Mesendoderm (in vitro differentiated cells): ENCODE data around the gene TMEM171.

Experiments
- DNase-seq: peaks from one replicate; pipeline ENCODE4 v3.0.0; 2013
- H2AK5ac ChIP-seq: 2 replicates; pipeline ENCODE4 v1.6.1; 2013; ENCODE audit warnings: low read length, inconsistent platforms
- H2BK120ac ChIP-seq: 2 replicates; pipeline ENCODE4 v1.6.1; 2013; ENCODE audit warnings: low read depth, mild to moderate bottlenecking, low read length, moderate library complexity, mixed read lengths
- H2BK15ac ChIP-seq: replicated peaks from 2 replicates; pipeline ENCODE4 v1.6.1; 2013; ENCODE audit warnings: low read depth, mild to moderate bottlenecking, moderate library complexity
- H2BK5ac ChIP-seq: 2 replicates; pipeline ENCODE4 v1.6.1; 2013; ENCODE audit warnings: low read length, inconsistent platforms
- H3K18ac ChIP-seq: 2 replicates; pipeline ENCODE4 v1.6.1; 2013; ENCODE audit warnings: mild to moderate bottlenecking, low read length, mixed read lengths
- H3K23ac ChIP-seq: one replicate; pipeline ENCODE4 v1.6.1; 2013; ENCODE audit warnings: low read length
- H3K27ac ChIP-seq: 2 replicates; pipeline ENCODE4 v1.5.1; 2013; ENCODE audit warnings: low read depth, mild to moderate bottlenecking, inconsistent platforms, low read length, moderate library complexity
- H3K27me3 ChIP-seq: 2 replicates; pipeline ENCODE4 v1.6.1; 2013; ENCODE audit warnings: low read length, control low read depth, mild to moderate bottlenecking, inconsistent platforms; ENCODE audit not compliant: insufficient read depth, poor library complexity
- H3K36me3 ChIP-seq: 2 replicates; pipeline ENCODE4 v1.6.1; 2013; ENCODE audit warnings: low read length, inconsistent platforms; ENCODE audit not compliant: control insufficient read depth, insufficient read depth
- H3K4ac ChIP-seq: one replicate; pipeline ENCODE4 v1.6.1; 2013; ENCODE audit warnings: low read depth, mild to moderate bottlenecking, low read length, moderate library complexity
- H3K4me1 ChIP-seq: 2 replicates; pipeline ENCODE4 v1.6.1; 2013; ENCODE audit warnings: low read depth, low read length, inconsistent platforms; ENCODE audit not compliant: control insufficient read depth
- H3K4me2 ChIP-seq: 2 replicates; pipeline ENCODE4 v1.6.1; 2013; ENCODE audit warnings: low read length
- H3K4me3 ChIP-seq: 2 replicates; pipeline ENCODE4 v1.5.1; 2013; ENCODE audit warnings: mild to moderate bottlenecking, low read length
- H3K56ac ChIP-seq: one replicate; pipeline ENCODE4 v1.6.1; 2013; ENCODE audit warnings: low read length
- H3K79me1 ChIP-seq: 2 replicates; pipeline ENCODE4 v1.6.1; 2013; ENCODE audit warnings: low read length, inconsistent platforms
- H3K79me2 ChIP-seq: 2 replicates; pipeline ENCODE4 v1.6.1; 2013; ENCODE audit warnings: mild to moderate bottlenecking, low read length; ENCODE audit not compliant: control insufficient read depth, insufficient read depth
- H3K9ac ChIP-seq: 2 replicates; pipeline ENCODE4 v1.6.1; 2013; ENCODE audit warnings: low read length, inconsistent platforms
- H4K5ac ChIP-seq: one replicate; pipeline ENCODE4 v1.6.1; 2013; ENCODE audit warnings: low read length
- H4K8ac ChIP-seq: one replicate; pipeline ENCODE4 v1.6.1; 2013; ENCODE audit warnings: low read depth, mild to moderate bottlenecking, control low read depth, low read length, moderate library complexity
- WGBS: extraction: QIAGEN DNeasy Blood & Tissue Kit; methylation state at CpG from one replicate; pipeline ENCODE4 v1.1.7; 2013; ENCODE audit warnings: low lambda C conversion rate, missing lambda C conversion rate; ENCODE audit not compliant: insufficient coverage; ENCODE audit errors: extremely low coverage; 5-methylcytosine and 5-hydroxymethylcytosine counted together

The TMEM171 gene

DNA sequence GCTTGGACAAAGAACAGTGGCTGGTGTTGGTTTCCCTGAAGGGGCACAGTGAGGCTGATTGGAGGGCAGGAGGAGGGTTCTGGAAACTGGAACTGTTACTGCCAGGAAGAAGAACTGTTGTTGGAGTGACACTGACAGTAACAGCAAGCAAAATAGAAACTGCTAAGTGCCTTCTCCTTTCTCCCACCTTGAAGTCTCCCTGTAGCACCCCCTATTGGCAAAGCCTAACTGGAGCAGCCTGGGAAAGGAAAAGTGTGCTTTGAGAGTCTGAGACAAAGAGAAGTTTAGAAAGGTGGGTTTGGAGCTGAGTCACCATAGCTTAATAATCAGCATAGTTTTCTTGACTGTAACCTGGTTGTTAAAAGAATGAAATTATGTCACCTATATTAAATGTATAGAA lies 50.1 kb downstream of the TMEM171 start:
- H3K4me2 ChIP-seq: no peak overlapping the region
- H3K23ac ChIP-seq: no peak overlapping the region
- H3K4me1 ChIP-seq: peaks cover 4% of the 10 kb centered on the region
- H3K4ac ChIP-seq: no peak overlapping the region
- no peak overlapping the region for H3K18ac ChIP-seq
- no peak overlapping the region for H3K56ac ChIP-seq
- H3K79me2 ChIP-seq: no peaks in the 10 kb centered on the region
- no peak overlapping the region for H3K27ac ChIP-seq
- H3K36me3 ChIP-seq: no peaks in the 10 kb centered on the region
- no peaks in the 10 kb centered on the region for H3K27me3 ChIP-seq
- H2BK15ac ChIP-seq: no peak overlapping the region
- H4K5ac ChIP-seq: no peak overlapping the region
- H2BK5ac ChIP-seq: no peak overlapping the region
- peak; percentile 84 for DNase-seq
- no peak overlapping the region for H2BK120ac ChIP-seq
- H3K4me3 ChIP-seq: no peak overlapping the region
- no peak overlapping the region for H3K9ac ChIP-seq
- no peaks in the 10 kb centered on the region for H3K79me1 ChIP-seq
- H4K8ac ChIP-seq: no peak overlapping the region
- no peak overlapping the region for H2AK5ac ChIP-seq

DNA sequence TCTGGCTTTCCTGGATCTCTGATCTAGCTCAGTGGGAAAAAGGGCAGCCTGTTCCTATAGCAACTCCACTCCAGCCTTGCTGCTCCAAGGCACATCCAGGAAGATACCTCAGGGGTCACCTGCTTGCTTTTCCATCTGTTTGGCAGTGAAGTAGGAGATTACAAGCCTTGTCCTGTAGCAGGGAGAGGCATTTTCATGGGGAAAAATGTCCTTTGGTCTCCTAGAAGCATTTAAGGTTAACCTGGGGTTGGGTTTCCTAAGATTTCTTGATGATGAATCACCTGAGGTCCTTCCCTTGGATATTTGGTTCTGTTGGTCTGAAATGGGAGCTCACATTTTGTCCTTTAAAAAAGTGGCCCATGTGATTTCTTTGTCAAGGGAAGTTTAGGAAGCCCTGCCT lies 51.1 kb downstream of the TMEM171 start:
- H2BK5ac ChIP-seq: no peak overlapping the region
- no peak overlapping the region for H3K23ac ChIP-seq
- no peak overlapping the region for H3K18ac ChIP-seq
- peak; percentile 8 for DNase-seq
- no peaks in the 10 kb centered on the region for H3K36me3 ChIP-seq
- no peak overlapping the region for H3K9ac ChIP-seq
- H2BK120ac ChIP-seq: no peak overlapping the region
- no peaks in the 10 kb centered on the region for H3K27me3 ChIP-seq
- no peak overlapping the region for H3K4ac ChIP-seq
- H3K27ac ChIP-seq: no peak overlapping the region
- H3K4me1 ChIP-seq: peaks cover 4% of the 10 kb centered on the region
- no peak overlapping the region for H4K8ac ChIP-seq
- no peak overlapping the region for H3K4me3 ChIP-seq
- H3K79me2 ChIP-seq: no peaks in the 10 kb centered on the region
- no peak overlapping the region for H2AK5ac ChIP-seq
- no peaks in the 10 kb centered on the region for H3K79me1 ChIP-seq
- H4K5ac ChIP-seq: no peak overlapping the region
- no peak overlapping the region for H2BK15ac ChIP-seq
- no peak overlapping the region for H3K4me2 ChIP-seq
- H3K56ac ChIP-seq: no peak overlapping the region

DNA sequence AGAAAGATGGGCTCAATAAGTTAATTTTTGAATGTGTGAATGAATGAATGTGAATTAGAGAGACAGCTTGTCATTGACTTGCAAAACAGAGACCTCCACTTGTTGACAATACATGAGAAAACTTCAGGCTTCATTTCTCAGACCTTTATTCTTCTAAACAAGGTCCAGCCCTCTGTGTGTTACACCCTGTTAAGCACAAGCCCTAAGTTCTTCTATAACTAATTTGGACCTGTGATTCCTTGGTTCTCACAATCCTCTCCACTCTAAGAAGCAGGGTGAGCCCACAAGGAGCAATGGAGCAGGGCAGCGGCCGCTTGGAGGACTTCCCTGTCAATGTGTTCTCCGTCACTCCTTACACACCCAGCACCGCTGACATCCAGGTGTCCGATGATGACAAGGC lies 52.6 kb downstream of the TMEM171 start, which contains the start of gene TMEM174:
TMEM174 (plus strand) TSS at position 243 of the 400 bp plus-strand sequence; CDS start at position 294, 51 bp downstream.
- WGBS: no CpG with 5 or more reads among the region's 5 CpGs
- Histone ChIP-seq H3K4me1 (peaks cover 4% of the 10 kb centered on the region), H3K36me3 (no peaks in the 10 kb centered on the region), H2AK5ac (no peak within 1 kb of the TSS), H2BK120ac (no peak within 1 kb of the TSS), H4K5ac (no peak within 1 kb of the TSS), H3K18ac (no peak within 1 kb of the TSS), H3K79me1 (no peaks in the 10 kb centered on the region), H3K4me3 (no peak within 1 kb of the TSS), H2BK5ac (no peak within 1 kb of the TSS), H3K23ac (no peak within 1 kb of the TSS), H3K4me2 (no peak within 1 kb of the TSS), H3K79me2 (no peaks in the 10 kb centered on the region), H3K27ac (no peak within 1 kb of the TSS), H3K56ac (no peak within 1 kb of the TSS), H3K4ac (no peak within 1 kb of the TSS), H3K27me3 (no peaks in the 10 kb centered on the region), H4K8ac (no peak within 1 kb of the TSS), H3K9ac (no peak within 1 kb of the TSS), H2BK15ac (no peak within 1 kb of the TSS)
- no peak for DNase-seq

DNA sequence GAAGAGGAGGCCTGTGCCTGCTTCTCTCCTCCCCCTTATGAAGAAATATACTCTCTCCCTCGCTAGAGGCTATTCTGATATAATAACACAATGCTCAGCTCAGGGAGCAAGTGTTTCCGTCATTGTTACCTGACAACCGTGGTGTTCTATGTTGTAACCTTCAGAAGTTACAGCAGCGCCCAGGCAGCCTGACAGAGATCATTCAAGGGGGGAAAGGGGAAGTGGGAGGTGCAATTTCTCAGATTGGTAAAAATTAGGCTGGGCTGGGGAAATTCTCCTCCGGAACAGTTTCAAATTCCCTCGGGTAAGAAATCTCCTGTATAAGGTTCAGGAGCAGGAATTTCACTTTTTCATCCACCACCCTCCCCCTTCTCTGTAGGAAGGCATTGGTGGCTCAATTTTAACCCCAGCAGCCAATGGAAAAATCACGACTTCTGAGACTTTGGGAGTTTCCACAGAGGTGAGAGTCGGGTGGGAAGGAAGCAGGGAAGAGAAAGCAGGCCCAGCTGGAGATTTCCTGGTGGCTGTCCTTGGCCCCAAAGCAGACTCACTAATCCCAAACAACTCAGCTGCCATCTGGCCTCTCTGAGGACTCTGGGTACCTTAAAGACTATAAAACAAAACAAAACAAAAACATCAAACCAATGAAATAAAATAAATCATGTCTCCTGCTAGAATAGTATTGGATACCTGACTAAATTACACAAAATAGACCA lies 53.9 kb downstream of the TMEM171 start:
- Histone ChIP-seq H3K79me2 (no peaks in the 10 kb centered on the region), H3K27ac (no peak overlapping the region), H2AK5ac (no peak overlapping the region), H3K18ac (no peak overlapping the region), H3K4ac (no peak overlapping the region), H4K8ac (no peak overlapping the region), H3K56ac (no peak overlapping the region), H3K4me3 (no peak overlapping the region), H3K27me3 (no peaks in the 10 kb centered on the region), H2BK15ac (no peak overlapping the region), H2BK120ac (no peak overlapping the region), H3K36me3 (no peaks in the 10 kb centered on the region), H3K9ac (no peak overlapping the region), H3K4me2 (no peak overlapping the region), H4K5ac (no peak overlapping the region), H2BK5ac (no peak overlapping the region), H3K79me1 (no peaks in the 10 kb centered on the region), H3K23ac (no peak overlapping the region), H3K4me1 (peaks cover 4% of the 10 kb centered on the region)
- peak; percentile 23 for DNase-seq
- no CpG with 5 or more reads among the region's 8 CpGs for WGBS

DNA sequence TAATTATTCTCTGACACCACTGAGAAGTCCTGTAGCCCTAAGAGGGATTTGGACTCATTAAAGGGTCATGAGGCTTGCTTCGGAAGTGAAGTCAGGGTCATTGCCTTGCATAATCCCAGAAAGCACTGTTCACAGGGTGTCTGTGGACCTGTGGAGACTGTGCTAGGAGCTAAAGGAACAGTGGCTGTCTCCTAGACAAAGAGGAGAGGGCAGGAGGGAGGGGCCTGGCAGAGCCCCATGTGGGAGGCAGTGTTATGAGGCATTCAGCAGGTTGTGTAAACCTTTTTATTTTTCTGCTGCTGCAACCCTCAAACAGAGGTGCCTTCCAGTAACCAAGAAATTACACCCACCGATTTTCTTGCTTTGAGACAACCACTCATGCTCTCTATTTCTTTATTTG lies 55.9 kb downstream of the TMEM171 start:
- Histone ChIP-seq H3K9ac (no peak overlapping the region), H3K4me3 (no peak overlapping the region), H4K8ac (no peak overlapping the region), H2AK5ac (no peak overlapping the region), H3K56ac (no peak overlapping the region), H3K27me3 (no peaks in the 10 kb centered on the region), H3K4me1 (peaks cover 4% of the 10 kb centered on the region), H3K4ac (no peak overlapping the region), H3K79me2 (no peaks in the 10 kb centered on the region), H3K23ac (no peak overlapping the region), H2BK5ac (no peak overlapping the region), H3K27ac (no peak overlapping the region), H4K5ac (no peak overlapping the region), H3K4me2 (no peak overlapping the region), H3K36me3 (no peaks in the 10 kb centered on the region), H3K18ac (no peak overlapping the region), H3K79me1 (no peaks in the 10 kb centered on the region), H2BK120ac (no peak overlapping the region), H2BK15ac (no peak overlapping the region)
- no CpG with 5 or more reads among the region's 2 CpGs for WGBS
- no peak for DNase-seq

DNA sequence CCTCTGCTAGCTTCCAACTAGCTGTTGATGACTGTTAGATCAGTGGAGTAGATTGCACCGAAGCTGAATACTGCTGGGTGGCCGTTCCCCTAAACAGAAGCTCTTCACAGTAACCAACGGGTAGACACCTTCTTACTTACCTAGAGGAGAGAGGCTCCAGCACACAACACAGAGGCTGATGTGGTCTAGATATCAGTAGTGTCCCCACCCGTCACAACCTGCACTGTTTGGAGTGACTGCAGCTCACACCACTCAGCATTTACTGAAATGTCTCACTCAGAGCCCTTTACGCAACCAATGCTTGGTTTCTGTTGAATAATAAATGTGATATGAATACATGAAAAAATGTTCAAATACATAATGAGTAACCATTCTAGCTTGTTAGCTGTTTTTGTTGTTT lies 57.9 kb downstream of the TMEM171 start:
- Histone ChIP-seq H3K27ac (no peak overlapping the region), H3K56ac (no peak overlapping the region), H3K4me2 (no peak overlapping the region), H3K79me2 (no peaks in the 10 kb centered on the region), H3K27me3 (no peaks in the 10 kb centered on the region), H3K18ac (no peak overlapping the region), H3K4me1 (peaks cover 4% of the 10 kb centered on the region), H3K23ac (no peak overlapping the region), H2BK15ac (no peak overlapping the region), H2AK5ac (no peak overlapping the region), H3K9ac (no peak overlapping the region), H4K8ac (no peak overlapping the region), H4K5ac (no peak overlapping the region), H3K4ac (no peak overlapping the region), H3K4me3 (no peak overlapping the region), H2BK5ac (no peak overlapping the region), H2BK120ac (no peak overlapping the region), H3K36me3 (no peaks in the 10 kb centered on the region), H3K79me1 (no peaks in the 10 kb centered on the region)
- DNase-seq: no peak
- no CpG with 5 or more reads among the region's 5 CpGs for WGBS
